Mucosa of rectum (tissue), 2 donors: ENCODE results near the gene LMCD1.
A peak's percentile ranks its signal among the peaks of the same experiment; 100 is the strongest.

Experiments used
- H3K27ac ChIP-seq, 2 donors: one replicate each; pipeline ENCODE4 v1.7.0; 2013; ENCODE audit warnings: inconsistent platforms in 2 of 2, low read depth in 2 of 2, low read length in 2 of 2
- H3K27me3 ChIP-seq, 2 donors: one replicate each; pipeline ENCODE4 v1.7.0; 2013; ENCODE audit warnings: low read length in 2 of 2; ENCODE audit not compliant: control insufficient read depth in 2 of 2, insufficient read depth in 2 of 2
- H3K36me3 ChIP-seq, 2 donors: one replicate each; pipeline ENCODE4 v1.7.0; 2013; ENCODE audit warnings: low read length in 2 of 2; ENCODE audit not compliant: control insufficient read depth in 2 of 2, insufficient read depth in 2 of 2
- H3K4me1 ChIP-seq, 2 donors: one replicate each; pipeline ENCODE4 v1.7.0; 2013; ENCODE audit warnings: low read length in 2 of 2, mild to moderate bottlenecking in 1 of 2; ENCODE audit not compliant: control insufficient read depth in 2 of 2, insufficient read depth in 2 of 2
- H3K4me3 ChIP-seq, 2 donors: one replicate each; pipeline ENCODE4 v1.7.0; 2013; ENCODE audit warnings: low read length in 2 of 2
- H3K9ac ChIP-seq, 2 donors: one replicate each; pipeline ENCODE4 v1.7.0; 2013; ENCODE audit warnings: low read length in 2 of 2, low read depth in 1 of 2, mild to moderate bottlenecking in 1 of 2
- H3K9me3 ChIP-seq, 2 donors: one replicate each; pipeline ENCODE4 v1.7.0; 2013; ENCODE audit warnings: low read length in 2 of 2; ENCODE audit not compliant: control insufficient read depth in 2 of 2
- donor health status: healthy.
- donor health status: Normal muscosa, but diverticular disease.

The LMCD1 gene

DNA sequence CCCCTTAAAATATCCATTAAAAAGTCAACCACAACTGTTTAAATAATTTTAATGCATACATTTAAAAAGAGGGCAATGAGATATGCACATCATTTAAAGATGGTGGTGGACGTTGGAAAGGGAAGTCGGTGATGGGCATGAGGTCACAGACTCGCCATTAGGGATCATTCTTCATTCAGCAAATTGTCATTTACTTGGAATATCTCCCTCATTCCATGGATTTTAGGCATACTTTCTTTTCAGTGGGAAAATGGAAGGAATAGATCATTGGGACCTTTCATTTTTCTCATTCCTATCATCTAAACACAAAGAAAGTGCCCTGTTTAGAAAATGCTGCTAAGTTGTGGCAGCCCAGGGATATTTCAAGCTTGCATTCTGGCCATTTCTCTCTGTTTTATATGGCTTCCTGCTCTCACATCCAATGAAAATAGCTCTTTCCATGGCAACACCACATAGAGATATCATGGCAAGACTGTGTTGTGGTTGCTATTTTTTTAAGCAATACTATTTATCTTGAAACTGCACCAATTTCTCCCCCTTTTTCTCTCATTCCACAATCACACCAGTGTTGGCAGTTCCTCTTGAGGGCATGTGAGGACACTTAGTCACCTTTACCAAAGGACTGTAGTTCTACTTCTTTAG is 40.7 kb upstream of the LMCD1 start:
- no peak overlapping the region for H3K9ac ChIP-seq
- H3K9me3 ChIP-seq: no peaks in the 10 kb centered on the region
- H3K4me1 ChIP-seq: no peaks in the 10 kb centered on the region
- H3K4me3 ChIP-seq: no peak overlapping the region
- no peaks in the 10 kb centered on the region for H3K36me3 ChIP-seq
- H3K27me3 ChIP-seq: no peaks in the 10 kb centered on the region
- H3K27ac ChIP-seq: no peak overlapping the region

DNA sequence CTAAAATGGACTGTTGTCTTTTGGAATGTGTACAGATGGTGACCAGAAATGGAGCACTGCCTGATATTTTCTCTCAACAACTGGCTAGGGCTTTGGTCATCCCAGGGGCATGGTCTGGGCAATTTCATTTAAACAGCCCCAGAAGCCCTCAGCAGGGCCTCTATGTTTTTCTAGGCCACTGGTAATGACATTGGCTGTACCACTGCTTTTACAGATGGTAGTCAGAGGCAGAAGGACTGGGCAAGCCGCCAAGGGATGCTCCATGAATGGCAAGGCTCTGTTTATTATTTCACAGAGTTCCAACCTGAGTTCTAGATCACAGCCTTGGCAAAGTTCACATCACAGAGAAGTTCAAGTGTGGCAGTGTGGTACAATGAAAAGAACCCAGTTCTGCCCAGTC is 37.0 kb upstream of the LMCD1 start:
- no peak overlapping the region for H3K4me3 ChIP-seq
- H3K4me1 ChIP-seq: no peaks in the 10 kb centered on the region
- H3K27ac ChIP-seq: no peak overlapping the region
- no peaks in the 10 kb centered on the region for H3K36me3 ChIP-seq
- H3K9me3 ChIP-seq: no peaks in the 10 kb centered on the region
- no peak overlapping the region for H3K9ac ChIP-seq
- no peaks in the 10 kb centered on the region for H3K27me3 ChIP-seq

DNA sequence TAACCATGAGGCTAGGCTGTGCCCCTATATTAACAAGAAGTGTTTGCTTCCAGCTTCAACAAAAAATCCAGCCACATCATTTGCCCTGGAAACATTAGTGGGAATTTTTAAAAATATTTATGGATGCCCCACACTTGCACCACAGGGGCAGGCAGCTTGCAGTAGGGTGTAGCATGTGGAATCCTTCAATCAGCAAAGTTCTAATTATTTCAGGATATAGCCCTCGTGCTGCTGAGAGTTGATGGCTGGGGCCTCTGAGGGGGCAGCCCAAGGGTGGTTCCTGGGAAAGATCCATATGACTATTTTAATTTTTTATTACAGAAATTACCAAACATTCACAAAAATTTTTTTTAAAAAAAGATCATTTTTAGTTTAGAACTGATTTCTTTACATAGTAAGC is 35.1 kb upstream of the LMCD1 start:
- Histone ChIP-seq H3K27ac (no peak overlapping the region), H3K27me3 (no peaks in the 10 kb centered on the region), H3K9me3 (no peaks in the 10 kb centered on the region), H3K4me1 (no peaks in the 10 kb centered on the region), H3K9ac (no peak overlapping the region), H3K36me3 (no peaks in the 10 kb centered on the region), H3K4me3 (no peak overlapping the region)

DNA sequence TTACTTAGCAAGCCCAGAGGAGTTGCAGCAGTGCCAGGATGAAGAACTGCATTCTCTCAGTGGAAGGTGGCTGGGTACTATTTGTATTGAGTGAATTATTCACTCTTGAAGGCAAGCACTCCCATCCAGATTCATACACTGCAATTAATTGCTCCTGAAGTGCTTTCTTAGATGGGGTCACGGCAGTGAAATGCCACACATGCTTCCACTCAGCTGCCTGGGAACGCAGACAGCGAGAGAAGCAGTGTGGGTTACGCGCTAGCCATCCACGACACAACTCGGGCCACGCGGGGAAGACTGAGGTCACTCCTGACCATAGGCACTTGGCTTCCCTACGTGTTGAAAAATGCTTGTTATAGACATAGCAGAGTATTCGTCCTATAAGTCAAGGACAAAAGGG is 30.8 kb upstream of the LMCD1 start:
- H3K27me3 ChIP-seq: no peaks in the 10 kb centered on the region
- no peak overlapping the region for H3K27ac ChIP-seq
- no peaks in the 10 kb centered on the region for H3K36me3 ChIP-seq
- no peak overlapping the region for H3K4me3 ChIP-seq
- H3K9me3 ChIP-seq: no peaks in the 10 kb centered on the region
- no peaks in the 10 kb centered on the region for H3K4me1 ChIP-seq
- H3K9ac ChIP-seq: no peak overlapping the region

DNA sequence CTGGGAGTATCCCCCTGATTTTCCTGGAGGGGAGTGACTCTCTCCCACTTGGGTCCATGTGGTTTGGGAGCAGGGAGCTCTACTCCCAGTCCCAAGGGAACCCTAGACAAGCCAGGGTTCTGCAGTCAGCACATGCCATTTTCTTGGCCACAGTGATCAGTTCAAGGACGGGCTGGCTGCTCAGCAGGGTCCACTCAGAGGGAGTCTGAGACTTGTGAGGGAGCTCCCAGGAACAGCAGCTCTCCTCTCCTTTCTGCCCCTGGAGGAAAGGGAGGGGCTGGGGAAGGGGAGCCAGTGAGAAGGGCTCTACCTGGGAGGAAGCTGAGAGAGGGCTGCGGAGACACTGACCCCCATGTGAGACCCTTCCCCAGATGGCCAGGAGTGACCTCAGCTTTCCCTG is 29.1 kb upstream of the LMCD1 start:
- Histone ChIP-seq H3K4me3 (no peak overlapping the region), H3K9me3 (no peaks in the 10 kb centered on the region), H3K4me1 (no peaks in the 10 kb centered on the region), H3K27me3 (no peaks in the 10 kb centered on the region), H3K27ac (no peak overlapping the region), H3K9ac (no peak overlapping the region), H3K36me3 (no peaks in the 10 kb centered on the region)

DNA sequence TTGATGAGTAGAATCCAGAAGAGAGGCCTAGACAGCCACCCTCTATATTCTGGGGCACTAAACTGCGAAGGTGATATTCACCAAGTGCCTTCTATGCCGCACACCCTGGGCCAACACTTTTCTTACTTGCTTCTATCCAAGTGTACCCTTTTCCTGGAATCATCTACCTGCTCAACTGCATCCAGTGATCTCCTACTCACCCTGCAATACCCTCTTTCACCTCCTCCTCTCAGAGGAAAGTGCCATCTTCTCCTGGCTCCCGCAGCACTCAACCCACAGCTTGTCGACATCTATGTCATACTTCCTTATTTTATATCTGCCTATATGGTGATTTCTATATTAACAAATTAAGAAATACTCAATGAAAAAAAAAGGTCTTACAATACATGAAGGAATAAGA is 28.6 kb upstream of the LMCD1 start:
- Histone ChIP-seq H3K4me3 (no peak overlapping the region), H3K9me3 (no peaks in the 10 kb centered on the region), H3K27me3 (no peaks in the 10 kb centered on the region), H3K27ac (no peak overlapping the region), H3K4me1 (no peaks in the 10 kb centered on the region), H3K9ac (no peak overlapping the region), H3K36me3 (no peaks in the 10 kb centered on the region)

DNA sequence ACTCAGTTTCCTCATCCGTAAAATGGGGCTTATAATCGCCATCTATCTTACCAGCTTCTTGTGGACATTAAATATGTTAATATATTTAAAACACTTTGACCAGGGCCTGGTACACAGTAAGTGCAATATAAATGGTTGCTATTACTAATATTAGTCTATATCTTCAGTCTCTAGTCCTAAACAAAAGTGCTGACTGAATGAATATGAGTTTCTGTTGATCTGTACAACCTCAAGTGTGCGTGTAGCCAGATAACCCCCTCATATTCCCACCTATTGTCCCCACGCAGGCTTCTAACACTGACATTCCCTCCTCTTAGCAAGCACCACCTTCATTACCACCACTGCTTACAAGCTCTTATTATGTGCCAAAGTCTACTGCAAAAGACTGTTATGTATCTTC is 27.6 kb upstream of the LMCD1 start:
- Histone ChIP-seq H3K9ac (no peak overlapping the region), H3K4me1 (no peaks in the 10 kb centered on the region), H3K27ac (no peak overlapping the region), H3K9me3 (no peaks in the 10 kb centered on the region), H3K36me3 (no peaks in the 10 kb centered on the region), H3K27me3 (no peaks in the 10 kb centered on the region), H3K4me3 (no peak overlapping the region)

DNA sequence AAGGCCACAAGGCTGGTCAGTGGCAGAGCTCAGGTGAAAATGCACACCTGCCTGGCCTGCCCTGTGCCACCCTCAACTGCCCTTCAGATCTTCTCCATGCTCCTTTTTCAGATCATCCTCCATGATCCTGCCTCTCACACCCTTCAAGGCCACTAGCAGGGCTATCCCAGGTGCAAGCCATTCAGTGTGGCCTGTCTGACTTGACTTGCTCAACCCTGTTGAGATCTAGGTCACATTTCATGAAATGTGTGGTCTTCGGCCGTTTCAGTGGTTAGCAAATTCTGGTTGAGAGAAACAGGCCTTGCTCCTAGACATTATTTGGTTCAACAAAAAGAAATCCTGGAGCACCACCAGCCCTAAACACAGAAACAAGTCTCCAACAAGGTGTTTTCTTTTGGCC is 26.6 kb upstream of the LMCD1 start:
- Histone ChIP-seq H3K27ac (no peak overlapping the region), H3K36me3 (no peaks in the 10 kb centered on the region), H3K9ac (no peak overlapping the region), H3K4me1 (no peaks in the 10 kb centered on the region), H3K9me3 (no peaks in the 10 kb centered on the region), H3K4me3 (no peak overlapping the region), H3K27me3 (no peaks in the 10 kb centered on the region)

DNA sequence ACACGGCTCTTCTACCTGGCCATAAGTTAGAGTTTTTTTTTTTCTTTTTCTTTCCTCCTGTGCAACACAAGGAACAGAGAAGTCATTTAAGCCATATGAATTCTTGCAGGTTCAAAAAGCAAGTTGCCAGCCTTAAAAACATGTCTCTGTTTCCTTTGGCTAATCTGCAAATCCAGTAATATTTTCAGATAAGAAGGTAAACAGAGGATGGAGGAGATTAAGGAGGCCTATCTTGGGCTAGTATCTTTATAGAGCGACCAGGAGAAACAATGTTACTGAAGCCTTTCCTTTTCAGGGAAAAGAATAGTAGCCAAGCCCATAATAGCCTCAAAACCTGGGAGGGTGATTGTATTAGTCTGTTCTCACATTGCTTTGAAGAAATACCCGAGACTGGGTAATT is 20.9 kb upstream of the LMCD1 start:
- no peak overlapping the region for H3K27ac ChIP-seq
- no peaks in the 10 kb centered on the region for H3K9me3 ChIP-seq
- no peaks in the 10 kb centered on the region for H3K4me1 ChIP-seq
- no peaks in the 10 kb centered on the region for H3K27me3 ChIP-seq
- no peak overlapping the region for H3K9ac ChIP-seq
- no peaks in the 10 kb centered on the region for H3K36me3 ChIP-seq
- H3K4me3 ChIP-seq: no peak overlapping the region

DNA sequence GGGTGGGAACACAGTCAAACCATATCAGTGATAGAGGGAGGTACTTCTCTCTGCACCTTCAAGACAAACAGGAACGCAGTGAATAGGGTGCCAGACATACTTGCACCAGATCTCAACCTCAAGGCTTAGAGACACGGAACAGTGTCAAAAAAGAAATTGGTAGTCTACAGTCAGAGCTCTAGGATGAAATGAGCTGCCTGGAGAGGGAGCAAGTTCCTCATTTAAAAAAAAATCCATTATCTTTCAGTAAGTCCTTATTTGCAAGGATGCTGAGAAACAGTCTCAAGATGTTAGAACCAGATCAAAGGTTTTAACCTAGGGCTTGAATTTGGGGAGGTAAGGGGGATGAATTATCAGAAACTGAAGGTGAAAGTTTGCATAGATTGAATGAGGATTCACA is 20.2 kb upstream of the LMCD1 start:
- no peaks in the 10 kb centered on the region for H3K4me1 ChIP-seq
- H3K9me3 ChIP-seq: no peaks in the 10 kb centered on the region
- H3K9ac ChIP-seq: no peak overlapping the region
- no peak overlapping the region for H3K27ac ChIP-seq
- no peaks in the 10 kb centered on the region for H3K36me3 ChIP-seq
- no peak overlapping the region for H3K4me3 ChIP-seq
- no peaks in the 10 kb centered on the region for H3K27me3 ChIP-seq

DNA sequence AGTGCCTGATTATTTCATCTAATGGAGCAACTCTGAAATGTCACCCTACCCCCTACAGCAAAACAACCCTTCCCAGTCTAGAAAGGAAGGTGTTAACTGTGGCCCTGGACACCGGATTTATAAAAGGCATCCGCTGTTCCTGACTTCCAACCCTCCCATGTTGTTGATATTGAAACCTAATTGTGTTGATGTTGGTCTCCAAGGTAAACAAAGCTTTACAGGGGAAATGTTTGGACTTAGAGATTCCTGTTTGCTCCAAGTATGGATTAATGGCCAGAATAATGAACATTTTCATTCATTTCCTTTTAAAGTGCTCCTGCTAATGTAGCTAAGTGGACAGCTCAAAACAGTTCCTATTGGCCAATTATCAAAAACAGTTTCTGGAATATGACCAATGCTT is 19.4 kb upstream of the LMCD1 start:
- no peaks in the 10 kb centered on the region for H3K4me1 ChIP-seq
- peak overlapping the region in 1 of 2 donors; percentile 17 for H3K27ac ChIP-seq
- no peak overlapping the region for H3K4me3 ChIP-seq
- H3K9me3 ChIP-seq: no peaks in the 10 kb centered on the region
- H3K36me3 ChIP-seq: no peaks in the 10 kb centered on the region
- no peak overlapping the region for H3K9ac ChIP-seq
- H3K27me3 ChIP-seq: no peaks in the 10 kb centered on the region
